Urinary bladder (tissue), 4 donors: ENCODE measurements around the gene IDH3B. TPM values are rescaled to one million over a fixed set of nuclear protein-coding genes. Genes with fewer than 3 reads are reported as not detected.
A peak's percentile ranks its signal among the peaks of the same experiment; 100 is the strongest.
"Not testable (repeated sequence)": the region's sequence is repeated elsewhere in the genome, so short reads cannot be mapped to it uniquely, and the experiment has no call there.

ENCODE experiments used
- DNase-seq: peaks from one replicate; pipeline ENCODE4 v3.0.0-alpha.2; 2015; ENCODE audit errors: extremely low spot score
- H3K27ac ChIP-seq: one replicate; pipeline ENCODE4 v1.5.1; 2013; ENCODE audit warnings: low read depth, mild to moderate bottlenecking, moderate library complexity
- H3K36me3 ChIP-seq: one replicate; pipeline ENCODE4 v1.6.1; 2013; ENCODE audit warnings: mild to moderate bottlenecking, moderate library complexity; ENCODE audit not compliant: insufficient read depth
- H3K4me1 ChIP-seq: one replicate; pipeline ENCODE4 v1.6.1; 2013; ENCODE audit warnings: mild to moderate bottlenecking, moderate library complexity; ENCODE audit not compliant: insufficient read depth
- H3K4me3 ChIP-seq: one replicate; pipeline ENCODE4 v1.5.1; 2013; ENCODE audit warnings: low read depth, low read length
- WGBS: extraction: QIAGEN DNeasy Blood & Tissue Kit; methylation state at CpG from one replicate; pipeline ENCODE4 v1.1.7; 2013; 5-methylcytosine and 5-hydroxymethylcytosine counted together
- polyA plus RNA-seq: library from polyadenylated mRNA; stranded (reverse); fragments of 200-250 nt; gene quantifications from one replicate; pipeline ENCODE4 v1.2.3, GENCODE V29; 2013
- total RNA-seq: library from RNA; depleted of rRNA; stranded (reverse); fragments of >200 nt; gene quantifications from one replicate; pipeline ENCODE4 v1.2.3, GENCODE V29; 2014
- donor health status: healthy with polysubstance abuse.
- donor health status: healthy.

Gene IDH3B
- total and polyA plus RNA-seq, 2 donors, result 44.5 to 102 TPM

DNA sequence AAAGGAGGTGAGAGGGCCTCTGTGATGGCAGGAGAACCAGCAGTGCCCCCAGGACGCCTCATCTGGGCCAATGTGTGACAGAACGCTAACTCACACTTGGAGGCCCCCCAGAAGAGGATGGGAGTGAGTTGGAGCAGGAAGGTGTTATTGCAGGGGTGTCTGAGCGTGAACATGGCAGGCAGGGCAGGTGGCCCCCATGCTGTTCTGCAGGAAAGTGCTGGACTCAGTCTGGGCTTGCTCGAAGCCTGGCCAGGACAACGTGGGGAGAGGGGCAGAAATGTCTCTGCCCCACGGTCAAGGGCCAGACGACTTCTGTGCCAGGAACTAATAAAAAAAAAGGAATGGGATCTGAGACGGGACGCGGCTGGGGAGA is 27.6 kb upstream of the IDH3B start:
- Histone ChIP-seq H3K36me3 (no peaks in the 10 kb centered on the region), H3K27ac (peak overlapping the region; percentile 27), H3K4me1 (no peaks in the 10 kb centered on the region), H3K4me3 (no peak overlapping the region)
- WGBS, result 62% methylated on average over 10 of the region's 10 CpGs
- no peak for DNase-seq

- DNase-seq, result no peak
- H3K4me1 ChIP-seq, result no peaks in the 10 kb centered on the region
- WGBS, result 80% methylated on average over 8 of the region's 8 CpGs
- H3K4me3 ChIP-seq, result no peak overlapping the region
- H3K36me3 ChIP-seq, result no peaks in the 10 kb centered on the region
- no peak overlapping the region for H3K27ac ChIP-seq
These were observed 27.1 kb upstream of the IDH3B start for GRCh38 chr20:2691127-2691526.

DNA sequence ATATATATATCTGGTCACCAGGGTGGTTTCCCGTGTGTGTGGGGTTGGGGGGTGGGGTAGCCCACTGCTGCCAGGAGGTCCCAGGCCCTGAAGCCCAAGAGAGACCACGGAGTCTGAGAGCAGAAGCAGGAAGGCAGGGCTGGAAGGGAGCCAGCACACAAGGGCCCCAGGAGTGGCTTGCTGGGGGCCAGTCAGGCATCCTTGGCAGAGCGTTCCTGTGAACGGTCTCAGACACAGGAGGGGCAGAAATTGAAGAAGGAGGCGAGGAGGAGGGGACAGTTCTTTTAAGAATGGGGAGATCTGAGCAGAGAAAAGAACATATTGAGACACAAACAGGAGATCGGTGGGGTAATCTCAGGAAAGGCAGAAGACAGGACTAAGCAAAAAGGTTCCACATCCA is 26.7 kb upstream of the IDH3B start:
- 76% methylated on average over 6 of the region's 6 CpGs for WGBS
- Histone ChIP-seq H3K27ac (no peak overlapping the region), H3K4me1 (no peaks in the 10 kb centered on the region), H3K36me3 (no peaks in the 10 kb centered on the region), H3K4me3 (no peak overlapping the region)
- DNase-seq, result no peak

GRCh38 chr20:2690213-2690612 is 26.2 kb upstream of the IDH3B start:
- H3K27ac ChIP-seq, result no peak overlapping the region
- 90% methylated on average over 3 of the region's 3 CpGs for WGBS
- no peaks in the 10 kb centered on the region for H3K4me1 ChIP-seq
- no peak overlapping the region for H3K4me3 ChIP-seq
- no peaks in the 10 kb centered on the region for H3K36me3 ChIP-seq
- no peak for DNase-seq

DNA sequence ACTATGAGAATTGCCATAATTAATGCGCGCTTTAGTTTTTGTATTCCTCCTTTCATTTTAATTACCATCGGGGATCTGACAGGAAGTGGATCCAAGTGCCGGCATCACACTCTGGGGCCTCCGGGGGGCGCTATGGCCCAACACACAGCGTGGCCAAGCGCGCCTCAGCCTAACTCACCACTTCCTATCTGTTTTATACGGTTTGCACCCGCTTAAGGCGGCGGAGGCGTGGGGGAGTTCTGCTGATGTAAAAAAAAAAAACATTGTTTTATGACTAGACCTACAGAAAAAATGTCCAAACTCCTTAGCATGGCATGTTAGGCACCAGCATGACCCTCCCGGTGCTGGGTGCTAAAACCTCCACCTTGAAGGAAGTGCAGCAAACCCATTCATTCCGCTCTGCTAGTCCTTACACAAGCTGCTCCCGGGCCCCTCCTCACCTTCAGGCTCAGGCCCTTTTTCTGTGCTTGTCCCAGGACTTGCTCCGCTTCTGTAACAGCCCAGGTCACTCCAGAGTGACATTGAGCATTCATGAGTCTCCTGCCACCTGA is 24.1 kb upstream of the IDH3B start:
- 21% methylated on average over 18 of the region's 18 CpGs for WGBS
- H3K4me3 ChIP-seq, result no peak overlapping the region
- DNase-seq, result no peak
- no peaks in the 10 kb centered on the region for H3K36me3 ChIP-seq
- H3K4me1 ChIP-seq, result no peaks in the 10 kb centered on the region
- no peak overlapping the region for H3K27ac ChIP-seq

- whole genome bisulfite sequencing, result 40% methylated on average over 6 of the region's 6 CpGs
- DNase-seq, result no peak
- H3K27ac ChIP-seq, result no peak overlapping the region
These were observed 23.5 kb upstream of the IDH3B start for GRCh38 chr20:2687514-2687913.

DNA sequence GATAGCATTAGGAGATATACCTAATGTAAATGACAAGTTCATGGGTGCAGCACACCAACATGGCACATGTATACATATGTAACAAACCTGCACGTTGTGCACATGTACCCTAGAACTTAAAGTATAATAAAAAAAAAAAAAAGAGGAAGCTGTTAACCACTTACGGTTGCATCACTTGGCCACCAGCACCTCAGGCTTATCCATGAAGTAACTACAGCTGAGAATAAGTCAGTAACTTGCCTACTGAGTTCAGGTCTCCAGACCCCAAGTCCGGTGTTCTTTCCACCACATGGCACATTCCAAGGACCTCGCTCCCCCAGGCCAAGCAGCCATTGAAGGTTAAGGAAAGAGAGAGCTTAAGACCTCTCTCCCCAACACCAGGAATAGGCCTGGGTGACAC is 20.8 kb upstream of the IDH3B start:
- 80% methylated on average over 4 of the region's 4 CpGs for WGBS
- H3K4me3 ChIP-seq, H3K4me1 ChIP-seq, DNase-seq, H3K27ac ChIP-seq, H3K36me3 ChIP-seq: not testable (repeated sequence)

More at GRCh38 chr20:2687514-2687913, 23.5 kb upstream of the IDH3B start:
- Histone ChIP-seq H3K4me1 (no peaks in the 10 kb centered on the region), H3K4me3 (no peak overlapping the region), H3K36me3 (no peaks in the 10 kb centered on the region)

DNA sequence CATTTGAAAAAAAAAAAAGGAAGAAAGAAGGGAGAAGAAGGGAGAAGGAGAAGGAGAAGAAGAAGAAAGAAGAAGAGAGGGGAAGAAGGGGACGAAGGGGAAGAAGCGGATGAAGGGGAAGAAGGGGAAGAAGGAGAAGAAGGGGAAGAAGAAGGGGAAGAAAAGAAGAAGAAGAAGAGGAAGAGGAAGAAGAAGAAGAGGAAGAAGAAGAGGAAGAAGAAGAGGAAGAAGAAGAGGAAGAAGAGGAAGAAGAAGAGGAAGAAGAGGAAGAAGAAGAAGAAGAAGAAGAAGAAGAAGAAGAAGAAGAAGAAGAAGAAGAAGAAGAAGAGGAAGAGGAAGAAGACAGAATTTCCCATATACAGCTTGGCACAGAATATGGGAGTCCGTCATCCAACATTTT is 18.0 kb upstream of the IDH3B start:
- not testable (repeated sequence) for H3K4me1 ChIP-seq, H3K27ac ChIP-seq, H3K36me3 ChIP-seq, DNase-seq, H3K4me3 ChIP-seq
- 87% methylated on average over 3 of the region's 3 CpGs for WGBS

DNA sequence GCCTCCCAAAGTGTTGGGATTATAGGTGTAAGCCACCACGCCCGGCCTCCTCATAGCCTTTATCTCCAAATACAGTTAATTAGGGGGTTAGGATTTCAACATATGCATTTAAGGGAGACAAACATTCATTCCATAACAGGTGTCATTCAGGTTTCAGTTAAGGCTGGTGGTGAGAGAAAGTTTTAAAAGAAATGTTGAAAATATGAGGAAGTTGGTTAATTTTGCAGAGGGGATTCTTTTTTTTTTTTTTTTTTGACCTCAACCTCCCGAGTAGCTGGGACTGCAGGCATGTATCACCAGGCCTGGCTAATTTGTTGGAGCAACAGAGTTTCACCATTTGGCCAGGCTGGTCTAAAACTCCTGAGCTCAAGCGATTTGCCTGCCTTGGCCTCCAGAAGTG is 16.0 kb upstream of the IDH3B start:
- no peak overlapping the region for H3K27ac ChIP-seq
- 76% methylated on average over 4 of the region's 4 CpGs for WGBS

GRCh38 chr20:2673453-2673852 is 9.4 kb upstream of the IDH3B start:
- WGBS, result 84% methylated on average over 4 of the region's 4 CpGs
- Histone ChIP-seq H3K4me1 (no peaks in the 10 kb centered on the region), H3K27ac (no peak overlapping the region), H3K36me3 (no peaks in the 10 kb centered on the region), H3K4me3 (no peak overlapping the region)
- no peak for DNase-seq

More for the DNA sequence above, 16.0 kb upstream of the IDH3B start:
- no peaks in the 10 kb centered on the region for H3K4me1 ChIP-seq
- H3K4me3 ChIP-seq, result no peak overlapping the region
- no peak for DNase-seq
- no peaks in the 10 kb centered on the region for H3K36me3 ChIP-seq

DNA sequence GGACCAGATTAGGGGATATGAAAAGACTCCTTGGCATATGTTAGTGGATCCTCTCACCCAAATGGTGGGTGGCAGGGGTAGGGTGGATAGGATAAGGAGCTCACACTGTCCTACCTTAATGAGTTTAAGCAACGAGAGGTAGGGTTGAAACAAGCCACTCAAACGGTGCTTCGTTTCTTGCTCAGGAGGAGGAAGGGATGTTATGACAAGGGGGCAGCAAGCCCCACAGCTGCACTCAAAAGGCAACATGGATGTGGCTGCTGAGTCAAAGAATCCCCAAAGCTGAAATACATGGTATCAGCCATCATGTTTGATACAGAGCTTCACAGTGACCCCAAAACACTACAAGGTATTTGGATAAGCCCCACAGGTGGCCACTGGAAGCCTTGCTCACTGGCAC is 8.4 kb upstream of the IDH3B start:
- no peaks in the 10 kb centered on the region for H3K36me3 ChIP-seq
- WGBS, result 77% methylated on average over 3 of the region's 3 CpGs

DNA sequence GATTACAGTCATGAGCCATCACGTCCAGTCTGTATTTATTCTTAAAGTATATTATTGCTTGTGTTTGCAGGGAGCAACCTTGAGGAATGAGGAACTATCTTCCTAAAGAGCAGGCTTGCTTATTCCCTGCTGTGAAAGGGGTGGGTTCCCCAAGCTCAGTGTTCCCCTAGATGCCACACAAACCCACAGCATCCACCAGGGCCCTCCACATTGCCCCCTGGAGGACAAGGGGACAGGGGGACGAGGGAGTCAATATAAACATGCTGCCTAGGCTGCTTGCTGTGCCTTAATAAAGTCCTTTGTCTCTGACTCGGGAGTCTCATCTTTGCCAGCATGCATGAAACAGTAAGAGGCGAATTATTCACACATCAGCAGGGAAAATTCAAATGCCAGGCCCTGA is 8.0 kb upstream of the IDH3B start:
- no peak overlapping the region for H3K4me3 ChIP-seq
- no peak for DNase-seq
- no peaks in the 10 kb centered on the region for H3K4me1 ChIP-seq
- WGBS, result 22% methylated on average over 4 of the region's 4 CpGs
- H3K27ac ChIP-seq, result no peak overlapping the region
- no peaks in the 10 kb centered on the region for H3K36me3 ChIP-seq

More for the DNA sequence above, 8.4 kb upstream of the IDH3B start:
- H3K27ac ChIP-seq, result no peak overlapping the region
- H3K4me3 ChIP-seq, result no peak overlapping the region
- H3K4me1 ChIP-seq, result no peaks in the 10 kb centered on the region
- no peak for DNase-seq

DNA sequence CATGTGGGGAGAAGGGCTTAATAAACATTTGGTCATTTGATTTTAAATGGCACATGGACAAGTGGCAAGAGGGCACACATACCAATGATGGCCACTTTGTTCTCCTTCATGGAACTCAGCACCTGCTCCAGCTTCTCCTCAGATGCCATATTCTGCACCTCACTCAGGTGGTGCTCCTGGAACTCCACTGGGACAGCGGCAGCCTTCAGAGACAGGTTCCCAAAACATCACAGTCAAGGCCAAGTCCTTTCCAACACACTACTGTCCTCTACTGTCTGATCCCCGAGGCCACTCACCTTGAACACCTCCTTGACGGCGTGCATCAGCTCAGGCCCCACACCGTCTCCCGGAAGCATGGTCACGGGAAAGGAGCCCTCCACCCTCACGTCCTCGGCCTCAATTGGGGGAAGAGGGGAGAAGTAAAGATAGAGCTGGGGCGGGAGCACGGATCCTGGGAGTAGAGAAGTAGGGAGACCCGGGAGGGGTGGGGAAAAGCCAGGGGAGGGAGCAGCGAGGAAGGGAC is 591 bp downstream of the IDH3B start:
- Histone ChIP-seq H3K4me3 (peak overlapping the region; percentile 82), H3K27ac (no peak overlapping the region), H3K36me3 (no peaks in the 10 kb centered on the region), H3K4me1 (no peaks in the 10 kb centered on the region)
- 9% methylated on average over 13 of the region's 13 CpGs for WGBS
- DNase-seq, result no peak

GRCh38 chr20:2659547-2659946 is 4.5 kb downstream of the IDH3B start:
- no peaks in the 10 kb centered on the region for H3K4me1 ChIP-seq
- WGBS, result 90% methylated on average over 10 of the region's 10 CpGs
- DNase-seq, result no peak
- H3K27ac ChIP-seq, result no peak overlapping the region
- peaks cover 10% of the 10 kb centered on the region for H3K36me3 ChIP-seq
- H3K4me3 ChIP-seq, result no peak overlapping the region
